K562 (cell line): ENCODE measurements around the gene EPOP. TPM values are rescaled to one million over a fixed set of nuclear protein-coding genes. Genes with fewer than 3 reads are reported as not detected.
A peak's percentile ranks its signal among the peaks of the same experiment; 100 is the strongest.

Experiments
- CBFA2T3 ChIP-seq: fragments of 450-650 bp; IDR thresholded peaks from 2 replicates; pipeline ENCODE4 v1.6.1; 2017
- HDAC8 ChIP-seq: fragments of 450-650 bp; IDR thresholded peaks from 2 replicates; pipeline ENCODE4 v1.6.1; 2016; ENCODE audit warnings: mild to moderate bottlenecking, missing genetic modification characterization, moderate library complexity, missing compliant biosample characterization
- HMGN3 ChIP-seq: IDR thresholded peaks from 2 replicates; pipeline ENCODE4 v1.6.1; 2011; ENCODE audit warnings: borderline replicate concordance, low read depth, mild to moderate bottlenecking, mixed read lengths, low read length; ENCODE audit not compliant: insufficient read length; ENCODE audit errors: extremely low read depth
- NRF1 ChIP-seq, 2 experiments: fragments of 450-650 bp; IDR thresholded peaks in 1 of 2; conservative IDR thresholded peaks in 1 of 2; 2 replicates each; pipeline ENCODE4 v1.6.1; 2014; ENCODE audit warnings: mild to moderate bottlenecking in 2 of 2
- RBM17 ChIP-seq: fragments of 200-400 bp; formaldehyde crosslinking; IDR thresholded peaks from 2 replicates; pipeline ENCODE4 v1.6.1; 2017; ENCODE audit warnings: low read depth, mild to moderate bottlenecking, low read length, borderline replicate concordance
- TBP ChIP-seq: optimal IDR thresholded peaks from 2 replicates; pipeline ENCODE3; 2011; ENCODE audit warnings: low read depth, low read length, improper control_type of control experiment
- ZBTB7A ChIP-seq: IDR thresholded peaks from 2 replicates; pipeline ENCODE4 v1.6.1; 2011; ENCODE audit warnings: low read depth, mild to moderate bottlenecking, low read length, moderate library complexity, borderline replicate concordance; ENCODE audit not compliant: control insufficient read depth
- polyA plus RNA-seq, 8 experiments: library from polyadenylated mRNA; depleted of rRNA in 4 of 8; stranded (reverse) in 5 of 8; unstranded in 3 of 8; fragments of >200 nt; fragmentation: Nextera tagmentation in 2 of 8; fragmentation: Illumina TruSeq in 1 of 8; extraction: Ambion mirVana in 2 of 8; extraction: Trizol in 1 of 8; gene quantifications; 2 replicates each; pipeline versions ENCODE4 v1.2.1 to v1.2.3, GENCODE V29; 2011 to 2014; ENCODE audit warnings: inconsistent platforms in 1 of 8, missing spikeins in 1 of 8
- total RNA-seq, 7 experiments: library from RNA; depleted of rRNA in 6 of 7; stranded (reverse); fragments of >200 nt in 6 of 7; fragmentation: Illumina TruSeq in 2 of 7; extraction: Trizol in 2 of 7; gene quantifications; 2 replicates each; pipeline versions ENCODE4 v1.2.1 to v1.2.3, GENCODE V29; 2011 to 2021; ENCODE audit warnings: low replicate concordance in 1 of 7
- TF ChIP-seq, protein P1 (sequence below), 2 experiments: fragments of 450-650 bp in 1 of 2; sonication (generic) in 1 of 2; formaldehyde crosslinking in 1 of 2; IDR thresholded peaks; 2 replicates each; pipeline versions ENCODE4 v1.7.1 to v1.9.0; 2016 to 2022; ENCODE audit warnings: inconsistent platforms in 1 of 2, mild to moderate bottlenecking in 1 of 2, missing genetic modification reagents in 1 of 2
- TF ChIP-seq, protein P2 (sequence below): sonication (generic); formaldehyde crosslinking; IDR thresholded peaks from 2 replicates; pipeline ENCODE4 v1.5.0; 2020; ENCODE audit warnings: missing genetic modification reagents
- TF ChIP-seq, protein P3 (sequence below): fragments of 450-650 bp; IDR thresholded peaks from 2 replicates; pipeline ENCODE4 v1.6.1; 2016; ENCODE audit warnings: low read depth, mild to moderate bottlenecking, moderate library complexity
- TF ChIP-seq, protein P4 (sequence below): sonication (generic); formaldehyde crosslinking; IDR thresholded peaks from 2 replicates; pipeline ENCODE4 v1.8.1; 2023; ENCODE audit warnings: mild to moderate bottlenecking, missing genetic modification reagents

The EPOP gene
- total and polyA plus RNA-seq, 9 of the 15 experiments (the other 6 are each of a cell fraction or from before 2014, with no cell fraction given) = 0.41 to 10.6 (median 4.6) TPM

DNA sequence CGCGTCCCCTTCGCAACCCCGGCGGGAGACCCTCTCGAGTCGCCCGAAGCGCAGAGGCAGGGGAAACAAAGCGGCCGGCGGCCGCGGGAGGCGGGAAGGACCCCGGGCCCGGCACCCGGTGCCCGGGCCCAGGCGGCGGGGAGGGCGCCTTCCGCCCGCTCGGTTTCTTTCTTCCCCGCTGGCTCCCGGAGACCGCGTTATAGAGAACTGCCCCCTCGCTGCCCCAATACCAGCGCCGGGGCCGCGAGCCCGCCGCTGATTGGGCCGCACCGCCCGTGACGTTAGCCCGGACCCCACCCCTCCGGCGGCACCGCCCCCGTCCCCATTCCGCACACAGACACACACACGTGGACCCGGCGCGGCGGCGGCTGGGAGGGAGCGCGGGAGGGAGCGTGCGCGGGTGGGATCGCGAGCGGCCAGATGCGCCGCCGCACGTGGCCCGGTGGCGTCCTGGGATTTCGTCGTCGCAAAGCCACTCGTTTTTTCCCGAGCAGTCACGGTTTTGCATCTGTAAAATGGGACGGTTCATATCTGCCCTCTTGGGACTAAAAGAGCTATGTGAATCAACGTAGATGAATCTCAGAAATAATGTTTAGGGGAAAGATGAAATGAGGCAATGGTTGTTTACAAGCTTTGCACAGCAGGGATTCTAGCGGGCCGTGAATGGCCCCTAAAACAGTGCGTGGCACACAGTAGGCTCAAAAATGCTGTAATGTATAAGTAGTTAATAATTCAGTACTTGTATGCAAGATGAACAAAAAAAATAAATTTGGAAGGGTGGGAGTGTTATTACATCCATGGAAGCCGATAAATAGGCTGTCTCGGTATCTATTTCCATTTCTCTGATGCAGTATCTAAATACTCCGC is at the start of gene EPOP (continued):
- TF ChIP-seq, protein P1, sequence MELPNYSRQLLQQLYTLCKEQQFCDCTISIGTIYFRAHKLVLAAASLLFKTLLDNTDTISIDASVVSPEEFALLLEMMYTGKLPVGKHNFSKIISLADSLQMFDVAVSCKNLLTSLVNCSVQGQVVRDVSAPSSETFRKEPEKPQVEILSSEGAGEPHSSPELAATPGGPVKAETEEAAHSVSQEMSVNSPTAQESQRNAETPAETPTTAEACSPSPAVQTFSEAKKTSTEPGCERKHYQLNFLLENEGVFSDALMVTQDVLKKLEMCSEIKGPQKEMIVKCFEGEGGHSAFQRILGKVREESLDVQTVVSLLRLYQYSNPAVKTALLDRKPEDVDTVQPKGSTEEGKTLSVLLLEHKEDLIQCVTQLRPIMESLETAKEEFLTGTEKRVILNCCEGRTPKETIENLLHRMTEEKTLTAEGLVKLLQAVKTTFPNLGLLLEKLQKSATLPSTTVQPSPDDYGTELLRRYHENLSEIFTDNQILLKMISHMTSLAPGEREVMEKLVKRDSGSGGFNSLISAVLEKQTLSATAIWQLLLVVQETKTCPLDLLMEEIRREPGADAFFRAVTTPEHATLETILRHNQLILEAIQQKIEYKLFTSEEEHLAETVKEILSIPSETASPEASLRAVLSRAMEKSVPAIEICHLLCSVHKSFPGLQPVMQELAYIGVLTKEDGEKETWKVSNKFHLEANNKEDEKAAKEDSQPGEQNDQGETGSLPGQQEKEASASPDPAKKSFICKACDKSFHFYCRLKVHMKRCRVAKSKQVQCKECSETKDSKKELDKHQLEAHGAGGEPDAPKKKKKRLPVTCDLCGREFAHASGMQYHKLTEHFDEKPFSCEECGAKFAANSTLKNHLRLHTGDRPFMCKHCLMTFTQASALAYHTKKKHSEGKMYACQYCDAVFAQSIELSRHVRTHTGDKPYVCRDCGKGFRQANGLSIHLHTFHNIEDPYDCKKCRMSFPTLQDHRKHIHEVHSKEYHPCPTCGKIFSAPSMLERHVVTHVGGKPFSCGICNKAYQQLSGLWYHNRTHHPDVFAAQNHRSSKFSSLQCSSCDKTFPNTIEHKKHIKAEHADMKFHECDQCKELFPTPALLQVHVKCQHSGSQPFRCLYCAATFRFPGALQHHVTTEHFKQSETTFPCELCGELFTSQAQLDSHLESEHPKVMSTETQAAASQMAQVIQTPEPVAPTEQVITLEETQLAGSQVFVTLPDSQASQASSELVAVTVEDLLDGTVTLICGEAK (IDR thresholded peaks at IDR 0.05) = 0 out of 2 replicates have a peak, but pooled peaks have one; percentile 12
- TF ChIP-seq, protein P1 (CRISPR knock-in tag; IDR thresholded peaks at IDR 0.05) = no peak
- peak; percentile 32; the same call in 1 of the 2 replicates for TF ChIP-seq CBFA2T3
- TF ChIP-seq, protein P2, sequence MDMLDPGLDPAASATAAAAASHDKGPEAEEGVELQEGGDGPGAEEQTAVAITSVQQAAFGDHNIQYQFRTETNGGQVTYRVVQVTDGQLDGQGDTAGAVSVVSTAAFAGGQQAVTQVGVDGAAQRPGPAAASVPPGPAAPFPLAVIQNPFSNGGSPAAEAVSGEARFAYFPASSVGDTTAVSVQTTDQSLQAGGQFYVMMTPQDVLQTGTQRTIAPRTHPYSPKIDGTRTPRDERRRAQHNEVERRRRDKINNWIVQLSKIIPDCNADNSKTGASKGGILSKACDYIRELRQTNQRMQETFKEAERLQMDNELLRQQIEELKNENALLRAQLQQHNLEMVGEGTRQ (CRISPR knock-in tag) = peak; percentile 45; the same call in 1 of the 2 replicates
- peak; percentile 77; the same call in 1 of the 2 replicates for TF ChIP-seq ZBTB7A
- TF ChIP-seq HDAC8 = no peak
- TF ChIP-seq, protein P3, sequence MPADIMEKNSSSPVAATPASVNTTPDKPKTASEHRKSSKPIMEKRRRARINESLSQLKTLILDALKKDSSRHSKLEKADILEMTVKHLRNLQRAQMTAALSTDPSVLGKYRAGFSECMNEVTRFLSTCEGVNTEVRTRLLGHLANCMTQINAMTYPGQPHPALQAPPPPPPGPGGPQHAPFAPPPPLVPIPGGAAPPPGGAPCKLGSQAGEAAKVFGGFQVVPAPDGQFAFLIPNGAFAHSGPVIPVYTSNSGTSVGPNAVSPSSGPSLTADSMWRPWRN = peak; percentile 66; the same call in 1 of the 2 replicates
- no peak for TF ChIP-seq RBM17
- peak; percentile 84 to 85 for TF ChIP-seq NRF1 (conservative IDR thresholded peaks at IDR 0.05 in 1 of 2, IDR thresholded peaks at IDR 0.05 in 1 of 2)
- TF ChIP-seq TBP = peak; percentile 55
- peak; percentile 80 for TF ChIP-seq HMGN3
- TF ChIP-seq, protein P4, sequence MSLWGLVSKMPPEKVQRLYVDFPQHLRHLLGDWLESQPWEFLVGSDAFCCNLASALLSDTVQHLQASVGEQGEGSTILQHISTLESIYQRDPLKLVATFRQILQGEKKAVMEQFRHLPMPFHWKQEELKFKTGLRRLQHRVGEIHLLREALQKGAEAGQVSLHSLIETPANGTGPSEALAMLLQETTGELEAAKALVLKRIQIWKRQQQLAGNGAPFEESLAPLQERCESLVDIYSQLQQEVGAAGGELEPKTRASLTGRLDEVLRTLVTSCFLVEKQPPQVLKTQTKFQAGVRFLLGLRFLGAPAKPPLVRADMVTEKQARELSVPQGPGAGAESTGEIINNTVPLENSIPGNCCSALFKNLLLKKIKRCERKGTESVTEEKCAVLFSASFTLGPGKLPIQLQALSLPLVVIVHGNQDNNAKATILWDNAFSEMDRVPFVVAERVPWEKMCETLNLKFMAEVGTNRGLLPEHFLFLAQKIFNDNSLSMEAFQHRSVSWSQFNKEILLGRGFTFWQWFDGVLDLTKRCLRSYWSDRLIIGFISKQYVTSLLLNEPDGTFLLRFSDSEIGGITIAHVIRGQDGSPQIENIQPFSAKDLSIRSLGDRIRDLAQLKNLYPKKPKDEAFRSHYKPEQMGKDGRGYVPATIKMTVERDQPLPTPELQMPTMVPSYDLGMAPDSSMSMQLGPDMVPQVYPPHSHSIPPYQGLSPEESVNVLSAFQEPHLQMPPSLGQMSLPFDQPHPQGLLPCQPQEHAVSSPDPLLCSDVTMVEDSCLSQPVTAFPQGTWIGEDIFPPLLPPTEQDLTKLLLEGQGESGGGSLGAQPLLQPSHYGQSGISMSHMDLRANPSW = 0 out of 2 replicates have a peak, but pooled peaks have one; percentile 15
